ENCODE measurements around the gene PJA2.

- TF ChIP-seq CTCF (IDR thresholded peaks at IDR 0.05) (no peak), POLR2A (IDR thresholded peaks at IDR 0.05) (no peak)
These were observed 69.4 kb downstream of the PJA2 start for GRCh38 chr5:109340351-109340750.

Measured in gastroesophageal sphincter (tissue), 3 donors.